Astrocyte (in vitro differentiated cells and primary cell): Measurements from ENCODE around the gene TTC33.

Source experiments
- EZH2 ChIP-seq: IDR thresholded peaks from 2 replicates; pipeline ENCODE4 v1.6.1; 2012; ENCODE audit warnings: mild to moderate bottlenecking, low read length, inconsistent platforms; ENCODE audit not compliant: insufficient read depth
- TF ChIP-seq, protein P1 (sequence below): IDR thresholded peaks from 2 replicates; pipeline ENCODE4 v1.5.1; 2011; ENCODE audit warnings: low read depth, mild to moderate bottlenecking, inconsistent platforms, low read length, moderate library complexity; ENCODE audit not compliant: insufficient read depth

DNA sequence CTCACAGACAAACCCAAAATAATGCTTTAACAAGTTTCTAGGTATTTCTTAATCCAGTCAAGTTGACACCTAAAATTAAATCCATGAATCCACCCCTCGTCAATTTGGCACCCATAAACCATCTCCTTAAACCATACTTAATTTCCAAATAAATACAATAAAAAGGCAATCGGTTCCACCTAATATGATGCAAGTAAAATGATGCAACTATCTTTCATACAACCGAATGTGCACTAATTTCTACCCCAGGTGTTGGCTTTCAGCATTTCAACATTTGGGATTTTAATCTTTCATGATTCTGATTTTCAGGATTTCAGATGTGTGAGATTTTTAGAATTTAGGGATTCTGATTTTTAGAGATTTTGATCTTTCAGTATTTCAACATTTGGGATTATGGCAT is 25.1 kb upstream of the TTC33 start:
- TF ChIP-seq, protein P1, sequence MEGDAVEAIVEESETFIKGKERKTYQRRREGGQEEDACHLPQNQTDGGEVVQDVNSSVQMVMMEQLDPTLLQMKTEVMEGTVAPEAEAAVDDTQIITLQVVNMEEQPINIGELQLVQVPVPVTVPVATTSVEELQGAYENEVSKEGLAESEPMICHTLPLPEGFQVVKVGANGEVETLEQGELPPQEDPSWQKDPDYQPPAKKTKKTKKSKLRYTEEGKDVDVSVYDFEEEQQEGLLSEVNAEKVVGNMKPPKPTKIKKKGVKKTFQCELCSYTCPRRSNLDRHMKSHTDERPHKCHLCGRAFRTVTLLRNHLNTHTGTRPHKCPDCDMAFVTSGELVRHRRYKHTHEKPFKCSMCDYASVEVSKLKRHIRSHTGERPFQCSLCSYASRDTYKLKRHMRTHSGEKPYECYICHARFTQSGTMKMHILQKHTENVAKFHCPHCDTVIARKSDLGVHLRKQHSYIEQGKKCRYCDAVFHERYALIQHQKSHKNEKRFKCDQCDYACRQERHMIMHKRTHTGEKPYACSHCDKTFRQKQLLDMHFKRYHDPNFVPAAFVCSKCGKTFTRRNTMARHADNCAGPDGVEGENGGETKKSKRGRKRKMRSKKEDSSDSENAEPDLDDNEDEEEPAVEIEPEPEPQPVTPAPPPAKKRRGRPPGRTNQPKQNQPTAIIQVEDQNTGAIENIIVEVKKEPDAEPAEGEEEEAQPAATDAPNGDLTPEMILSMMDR, result no peak
- no peak for TF ChIP-seq EZH2
